Upper lobe of right lung (tissue), 1 donor: ENCODE measurements around the gene ZNF664. TPM values are rescaled to one million over a fixed set of nuclear protein-coding genes. Genes with fewer than 3 reads are reported as not detected.

ENCODE experiments used
- ATAC-seq: fragments of 200-7000 bp; cut with Tn5 transposase; one replicate; pipeline ENCODE4 v1.9.1; 2020; ENCODE audit warnings: mild to moderate bottlenecking, moderate library complexity
- DNase-seq: peaks from one replicate; pipeline ENCODE4 v3.0.0-alpha.2; 2020
- H3K27ac ChIP-seq: fragments of 200-600 bp; one replicate; pipeline ENCODE4 v1.8.0; 2022
- H3K27me3 ChIP-seq: fragments of 200-600 bp; one replicate; pipeline ENCODE4 v1.8.0; 2022; ENCODE audit warnings: mild to moderate bottlenecking
- H3K36me3 ChIP-seq: fragments of 200-600 bp; one replicate; pipeline ENCODE4 v1.8.0; 2022
- H3K4me1 ChIP-seq: fragments of 200-600 bp; one replicate; pipeline ENCODE4 v1.8.0; 2022
- H3K4me3 ChIP-seq: fragments of 200-600 bp; one replicate; pipeline ENCODE4 v1.8.0; 2022; ENCODE audit warnings: mild to moderate bottlenecking
- H3K9me3 ChIP-seq: fragments of 200-600 bp; one replicate; pipeline ENCODE4 v1.8.0; 2022
- intact Hi-C: fragments of 100-400 bp; cut with DNase I; formaldehyde crosslinking; loops from one replicate; pipeline ENCODE4 v1.11.0; 2022
- total RNA-seq: library from RNA; stranded (reverse); fragmentation: NEBNext Ultra II Directional; extraction: Animal tissue kit (Norgen Biotek cat#: 25700); gene quantifications from one replicate; pipeline ENCODE4 v1.2.1, GENCODE V29; 2021
- TF ChIP-seq, protein P1 (sequence below): fragments of 200-600 bp; IDR thresholded peaks from one replicate; pipeline ENCODE4 v1.8.0; 2022; ENCODE audit warnings: antibody characterized with exemption
- donor health status: DM: no; HTN: yes; CAD: no; lungs with severe emphysema.

ZNF664 gene
- total RNA-seq, 1 donor from 2014 or later, result 92.3 TPM

GRCh38 chr12:124059752-124060151 lies 86.7 kb downstream of the ZNF664 start:
- ATAC-seq (no peak), DNase-seq (no peak)
- Histone ChIP-seq H3K36me3 (no peaks in the 10 kb centered on the region), H3K4me1 (no peaks in the 10 kb centered on the region), H3K27me3 (peaks cover 5% of the 10 kb centered on the region), H3K27ac (no peak overlapping the region), H3K9me3 (no peaks in the 10 kb centered on the region), H3K4me3 (no peak overlapping the region)
- TF ChIP-seq, protein P1, sequence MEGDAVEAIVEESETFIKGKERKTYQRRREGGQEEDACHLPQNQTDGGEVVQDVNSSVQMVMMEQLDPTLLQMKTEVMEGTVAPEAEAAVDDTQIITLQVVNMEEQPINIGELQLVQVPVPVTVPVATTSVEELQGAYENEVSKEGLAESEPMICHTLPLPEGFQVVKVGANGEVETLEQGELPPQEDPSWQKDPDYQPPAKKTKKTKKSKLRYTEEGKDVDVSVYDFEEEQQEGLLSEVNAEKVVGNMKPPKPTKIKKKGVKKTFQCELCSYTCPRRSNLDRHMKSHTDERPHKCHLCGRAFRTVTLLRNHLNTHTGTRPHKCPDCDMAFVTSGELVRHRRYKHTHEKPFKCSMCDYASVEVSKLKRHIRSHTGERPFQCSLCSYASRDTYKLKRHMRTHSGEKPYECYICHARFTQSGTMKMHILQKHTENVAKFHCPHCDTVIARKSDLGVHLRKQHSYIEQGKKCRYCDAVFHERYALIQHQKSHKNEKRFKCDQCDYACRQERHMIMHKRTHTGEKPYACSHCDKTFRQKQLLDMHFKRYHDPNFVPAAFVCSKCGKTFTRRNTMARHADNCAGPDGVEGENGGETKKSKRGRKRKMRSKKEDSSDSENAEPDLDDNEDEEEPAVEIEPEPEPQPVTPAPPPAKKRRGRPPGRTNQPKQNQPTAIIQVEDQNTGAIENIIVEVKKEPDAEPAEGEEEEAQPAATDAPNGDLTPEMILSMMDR, result no peak
- intact Hi-C loops, result no loop called here

Other genes starting within 250 kb of the ZNF664 start
- gene DNAH10, start 210.9 kb upstream of the ZNF664 start, total RNA-seq, result 0.23 TPM
- 48.6 TPM for gene CCDC92, start 384 bp upstream of the ZNF664 start, total RNA-seq